ENCODE measurements around the gene RNF220.
A peak's percentile ranks its signal among the peaks of the same experiment; 100 is the strongest.

Gene RNF220

GRCh38 chr1:44591381-44591780 lies 186.3 kb downstream of the RNF220 start:
- DNase-seq = no peak

DNA sequence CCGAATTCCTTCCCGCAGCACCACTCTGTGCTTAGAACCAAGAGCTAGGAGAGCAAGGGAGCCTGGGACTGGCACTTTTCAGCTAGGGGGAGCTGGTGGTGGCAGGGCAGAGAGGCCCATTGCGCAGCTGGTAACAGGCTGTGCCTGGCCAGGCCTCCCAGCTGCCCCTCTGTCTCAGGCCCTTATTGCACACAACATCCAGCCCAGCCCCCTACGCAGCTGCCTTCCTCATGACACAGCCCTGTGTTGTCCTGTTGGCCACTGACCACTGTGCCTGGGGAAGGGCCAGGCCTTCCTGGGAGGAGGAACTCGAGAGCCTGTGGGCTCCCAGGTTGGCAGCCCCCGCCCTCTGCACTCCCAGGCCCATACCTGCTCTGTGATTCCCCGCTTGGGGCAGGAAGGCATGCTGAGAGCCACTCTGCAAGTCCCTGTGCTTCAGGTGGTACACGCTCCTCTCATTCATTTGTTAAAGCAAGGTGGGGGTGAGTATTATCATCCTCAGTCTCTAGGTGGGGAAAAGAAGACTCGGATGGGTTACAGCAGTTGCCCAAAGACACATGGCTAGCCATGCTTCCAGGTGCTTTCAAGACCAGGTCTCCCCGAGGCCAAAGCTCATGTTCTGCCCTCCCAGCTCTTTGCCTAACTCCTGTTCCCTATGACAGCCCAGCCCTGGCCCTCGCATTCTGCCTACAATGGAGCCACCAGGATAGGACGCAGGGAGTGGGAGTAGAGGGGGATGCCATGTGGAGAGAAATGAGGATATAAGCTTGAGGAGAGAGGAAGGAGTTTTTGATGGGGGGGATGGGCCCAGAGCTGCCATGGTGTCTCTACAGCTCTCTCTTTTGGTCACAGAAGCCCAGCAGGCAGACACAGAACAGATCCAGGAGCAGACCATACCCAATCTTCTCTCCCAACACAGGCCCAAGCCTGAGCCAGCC lies 187.4 kb downstream of the RNF220 start:
- DNase-seq = no peak

DNA sequence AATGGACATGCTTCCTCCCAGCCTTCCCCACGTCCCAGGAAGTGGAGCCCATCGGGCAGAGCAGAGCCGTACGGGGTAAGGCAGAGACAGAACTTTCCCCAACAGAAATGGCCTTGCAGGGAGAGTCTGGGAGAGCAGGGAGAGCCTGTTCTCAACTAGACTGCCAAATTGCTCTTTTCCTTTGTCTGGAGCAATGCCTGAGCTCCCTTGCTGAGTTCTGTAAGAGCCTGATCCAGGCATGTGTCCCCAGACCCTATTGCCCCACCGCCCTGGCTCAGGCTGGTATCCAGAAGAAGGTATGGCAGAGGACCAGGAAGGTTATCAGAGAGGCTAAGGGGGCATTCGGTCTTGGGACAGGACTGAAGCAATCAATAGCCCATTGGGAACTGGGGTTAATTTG lies 189.3 kb downstream of the RNF220 start:
- no peak for DNase-seq

GRCh38 chr1:44594871-44595735 lies 190.0 kb downstream of the RNF220 start:
- peak; percentile 17 for DNase-seq

- no peak for DNase-seq
These were observed 191.5 kb downstream of the RNF220 start for GRCh38 chr1:44596511-44596910.

DNA sequence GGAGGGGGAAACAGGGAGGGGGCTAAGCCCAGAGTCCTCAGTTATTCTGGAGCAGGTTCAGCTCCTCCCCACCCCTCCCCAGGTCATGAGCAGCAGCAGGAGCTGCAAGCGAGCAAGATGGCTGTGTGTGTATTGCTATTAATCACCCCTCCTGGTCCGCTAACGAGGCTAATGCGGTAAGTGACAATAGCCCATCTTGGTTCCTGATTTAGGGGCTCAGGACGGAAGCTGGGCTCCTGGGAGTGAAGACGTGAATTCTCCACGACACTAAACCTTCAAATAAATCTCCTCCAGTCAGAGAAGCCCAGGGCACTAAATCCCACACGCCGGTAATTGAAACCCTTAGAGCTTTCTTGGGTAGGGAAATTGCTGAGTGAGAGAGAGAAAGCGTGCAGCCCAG lies 193.1 kb downstream of the RNF220 start:
- DNase-seq = no peak

- DNase-seq = peak; percentile 52
These were observed 197.9 kb downstream of the RNF220 start for GRCh38 chr1:44602634-44603628.

GRCh38 chr1:44603718-44604117 lies 198.7 kb downstream of the RNF220 start:
- peak; percentile 92 for DNase-seq

- no peak for DNase-seq
These were observed 199.3 kb downstream of the RNF220 start for GRCh38 chr1:44604157-44604955.

- DNase-seq = no peak
These were observed 201.0 kb downstream of the RNF220 start for GRCh38 chr1:44605914-44606615.

GRCh38 chr1:44606701-44607281 lies 201.7 kb downstream of the RNF220 start:
- DNase-seq = no peak

DNA sequence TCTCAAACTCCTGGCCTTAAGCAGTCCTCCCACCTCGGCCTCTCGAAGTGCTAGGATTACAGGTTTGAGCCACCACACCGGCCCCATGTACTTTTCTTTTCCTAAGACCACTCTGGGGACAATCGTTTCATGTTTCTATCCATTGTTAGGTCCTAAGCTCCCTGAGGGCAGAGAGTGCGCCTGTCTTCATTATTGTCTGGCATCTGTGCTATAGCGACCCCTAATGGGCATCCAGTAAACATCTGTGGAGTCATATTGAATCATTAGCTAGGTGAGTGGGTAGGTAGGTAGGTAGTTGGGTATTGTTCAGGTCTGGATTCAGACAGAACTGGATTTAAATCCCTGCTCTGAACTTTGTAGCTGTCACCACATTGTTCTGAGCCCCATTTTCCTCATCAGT lies 203.1 kb downstream of the RNF220 start:
- DNase-seq = no peak

DNA sequence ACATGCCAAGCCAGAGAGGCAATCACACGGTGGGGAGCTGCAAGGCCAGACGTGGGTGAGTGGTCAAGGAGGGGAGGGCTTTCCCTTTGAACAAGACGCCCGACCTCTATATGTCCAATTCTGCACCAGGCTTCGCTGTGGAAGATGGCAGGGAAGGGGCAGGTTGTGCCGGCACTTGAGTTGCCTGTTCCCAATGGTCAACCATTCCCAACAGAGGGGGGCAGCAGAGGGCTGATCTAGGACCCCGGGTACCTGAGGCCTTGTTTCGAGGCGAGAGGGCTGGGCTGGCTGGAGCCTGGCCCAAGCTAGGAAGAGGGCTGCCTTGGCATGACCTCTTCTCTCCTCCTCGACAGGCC lies 204.3 kb downstream of the RNF220 start:
- no peak for DNase-seq

DNA sequence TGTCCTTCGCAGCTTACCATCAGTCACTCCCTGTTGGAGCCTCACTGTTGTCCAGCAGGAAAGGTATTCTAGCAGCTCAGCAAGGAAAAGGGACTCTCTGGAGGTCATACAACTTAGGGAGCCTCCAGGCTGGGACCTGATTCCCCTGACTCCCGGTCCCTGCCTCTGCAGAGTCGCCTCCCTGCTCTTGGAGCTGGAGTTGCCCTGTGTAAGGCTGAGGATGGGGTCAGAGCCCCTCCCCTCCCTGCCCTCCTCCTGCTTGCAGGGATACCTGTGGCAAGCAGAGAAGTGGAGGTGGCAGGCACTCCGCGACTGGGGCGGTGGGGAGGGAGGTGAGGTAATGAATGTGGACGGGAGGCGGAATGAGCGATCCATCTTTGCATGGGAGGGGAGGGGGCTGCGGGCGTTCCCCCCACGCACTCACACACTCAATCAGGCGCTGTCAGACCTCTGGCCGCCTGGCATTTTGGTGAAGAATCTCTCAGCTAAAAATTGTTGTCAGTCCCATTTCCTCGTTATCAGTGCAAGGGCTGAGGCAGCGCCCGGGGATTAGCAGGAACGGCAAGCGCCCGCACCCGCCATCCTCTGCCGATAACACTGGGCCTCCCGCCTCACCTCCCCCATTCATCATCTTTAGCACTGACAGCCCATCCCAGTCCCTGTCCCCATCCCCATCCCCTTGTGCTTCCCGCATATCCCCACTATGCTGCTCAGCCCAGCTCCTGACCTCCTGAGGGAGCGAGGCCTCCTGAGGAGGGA lies 204.9 kb downstream of the RNF220 start:
- no peak for DNase-seq

DNA sequence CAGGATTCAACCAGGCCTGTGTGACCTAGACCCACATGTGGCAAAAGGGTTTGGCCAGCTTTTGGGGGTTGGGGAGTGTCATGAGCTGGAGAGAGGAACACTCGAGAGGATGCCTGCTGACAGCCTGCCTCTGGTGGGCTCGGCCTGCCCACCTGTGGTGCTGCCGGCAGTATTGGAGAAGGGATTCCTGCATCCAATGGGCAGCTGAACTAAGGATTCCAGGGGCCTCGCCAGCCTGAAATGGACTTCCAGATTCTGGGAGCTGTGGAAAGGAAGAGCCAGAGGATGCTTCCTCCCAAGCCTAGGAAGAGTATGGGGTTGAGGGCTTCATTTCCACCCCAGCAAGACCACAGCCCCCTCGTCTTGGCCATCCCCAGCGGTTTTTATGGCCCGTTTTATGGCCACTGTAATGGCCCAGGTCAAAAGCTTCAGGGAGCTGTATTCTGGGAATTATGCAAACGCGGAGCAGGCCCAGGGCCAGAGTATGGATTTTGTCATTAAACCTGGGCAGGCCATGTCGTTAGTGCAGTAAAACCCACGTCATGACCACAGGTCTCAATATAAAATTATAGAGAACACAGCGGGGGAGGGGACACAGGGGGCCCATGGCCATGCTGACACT lies 205.6 kb downstream of the RNF220 start:
- no peak for DNase-seq

- no peak for DNase-seq
These were observed 206.4 kb downstream of the RNF220 start for GRCh38 chr1:44611419-44611818.

- DNase-seq = no peak
These were observed 206.8 kb downstream of the RNF220 start for GRCh38 chr1:44611866-44612265.

DNA sequence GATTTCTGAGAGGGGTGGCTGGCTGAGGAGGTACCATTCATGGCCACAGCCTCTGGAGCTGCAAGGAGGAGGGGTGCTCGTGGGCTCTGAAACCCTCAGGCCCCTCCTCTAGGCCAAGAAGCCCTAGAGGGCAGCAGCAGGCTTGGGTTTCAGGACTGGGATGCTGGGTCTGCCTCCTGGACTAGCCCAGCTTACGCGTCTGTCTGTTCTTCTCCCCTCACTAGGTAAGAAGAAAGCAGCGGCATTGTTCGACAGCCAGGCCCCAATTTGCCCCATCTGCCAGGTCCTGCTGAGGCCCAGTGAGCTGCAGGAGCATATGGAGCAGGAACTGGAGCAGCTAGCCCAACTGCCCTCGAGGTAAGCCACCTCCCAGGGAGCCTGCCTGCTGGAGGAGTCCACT lies 208.9 kb downstream of the RNF220 start:
- DNase-seq = no peak

DNA sequence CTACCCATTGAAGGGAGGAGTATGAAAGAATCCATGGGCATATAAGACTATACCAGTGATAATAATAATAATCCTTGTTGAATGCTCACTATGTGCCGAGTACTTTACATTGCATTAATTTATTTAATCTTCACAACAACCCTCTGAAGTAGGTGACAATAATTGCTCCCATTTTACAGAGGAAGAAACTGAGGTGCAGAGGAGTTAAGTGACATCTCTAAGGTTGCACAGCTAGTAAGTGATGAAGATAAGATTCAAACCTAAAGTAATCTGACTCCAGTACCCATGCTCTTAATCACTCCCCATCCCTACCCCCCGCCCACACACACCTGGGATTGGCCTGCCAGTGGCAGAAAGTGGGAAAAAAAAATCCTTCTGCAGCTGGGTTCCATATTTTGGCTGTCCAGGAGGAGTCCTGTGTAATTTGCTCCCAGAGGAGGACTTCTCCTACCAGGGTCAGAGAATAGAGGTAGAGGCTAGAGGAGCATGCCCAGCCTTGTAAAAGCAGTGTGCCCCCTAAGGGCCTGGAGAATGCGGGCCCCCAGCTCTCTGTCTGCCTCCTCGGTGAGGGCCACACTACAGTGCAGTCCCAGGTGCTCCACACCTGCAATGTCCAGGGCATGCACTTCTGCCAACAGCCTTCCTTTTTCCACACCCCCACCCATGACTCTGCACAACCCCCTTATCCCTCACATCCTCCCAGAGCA lies 211.4 kb downstream of the RNF220 start:
- no peak for DNase-seq

Measured in DMS153 (cell line).